Suprapubic skin (tissue), 4 donors: ENCODE measurements around the gene DEPDC5. TPM values are rescaled to one million over a fixed set of nuclear protein-coding genes. Genes with fewer than 3 reads are reported as not detected.

Source experiments
- DNase-seq, 2 donors: peaks; one replicate each; pipeline ENCODE4 v3.0.0-alpha.2; 2019; ENCODE audit warnings: low spot score in 2 of 2
- H3K27ac ChIP-seq: fragments of 200-600 bp; sonication (generic); one replicate; pipeline ENCODE4 v1.5.1; 2019
- H3K27me3 ChIP-seq: fragments of 200-600 bp; sonication (generic); one replicate; pipeline ENCODE4 v1.5.1; 2019
- H3K36me3 ChIP-seq: fragments of 200-600 bp; sonication (generic); one replicate; pipeline ENCODE4 v1.5.1; 2019
- H3K4me1 ChIP-seq: fragments of 200-600 bp; sonication (generic); one replicate; pipeline ENCODE4 v1.5.1; 2019
- H3K4me3 ChIP-seq: fragments of 200-600 bp; sonication (generic); one replicate; pipeline ENCODE4 v1.5.1; 2019; ENCODE audit warnings: mild to moderate bottlenecking
- H3K9me3 ChIP-seq: fragments of 200-600 bp; sonication (generic); one replicate; pipeline ENCODE4 v1.5.1; 2019
- EP300 ChIP-seq: sonication (generic); formaldehyde crosslinking; IDR thresholded peaks from one replicate; pipeline ENCODE4 v1.6.1; 2017; ENCODE audit warnings: antibody characterized with exemption
- POLR2A ChIP-seq, 2 donors: fragments of 450-650 bp; IDR thresholded peaks; one replicate each; pipeline ENCODE4 v1.6.1; 2017; ENCODE audit warnings: antibody characterized with exemption in 2 of 2, mild to moderate bottlenecking in 2 of 2, moderate library complexity in 2 of 2
- POLR2AphosphoS5 ChIP-seq, 3 donors: sonication (generic); formaldehyde crosslinking; IDR thresholded peaks; one replicate each; pipeline ENCODE4 v1.6.1; 2017; ENCODE audit warnings: antibody characterized with exemption in 3 of 3
- WGBS: methylation state at CpG from one replicate; pipeline ENCODE4 v1.1.5; 2018; 5-methylcytosine and 5-hydroxymethylcytosine counted together
- total RNA-seq, 4 donors: library from RNA; depleted of rRNA; stranded (reverse); fragments of >200 nt; gene quantifications; one replicate each; pipeline ENCODE4 v1.1.0, GENCODE V29; 2016
- TF ChIP-seq, protein P1 (sequence below), 2 donors: fragments of 200-600 bp in 1 of 2; fragments of 450-650 bp in 1 of 2; sonication (generic) in 1 of 2; IDR thresholded peaks; one replicate each; pipeline ENCODE4 v1.5.1; 2016 to 2019; ENCODE audit warnings: antibody characterized with exemption in 2 of 2, mild to moderate bottlenecking in 1 of 2, moderate library complexity in 1 of 2

DEPDC5 gene
- total RNA-seq, 4 donors from 2014 or later = 10.2 to 35.6 (median 15.5) TPM

DNA sequence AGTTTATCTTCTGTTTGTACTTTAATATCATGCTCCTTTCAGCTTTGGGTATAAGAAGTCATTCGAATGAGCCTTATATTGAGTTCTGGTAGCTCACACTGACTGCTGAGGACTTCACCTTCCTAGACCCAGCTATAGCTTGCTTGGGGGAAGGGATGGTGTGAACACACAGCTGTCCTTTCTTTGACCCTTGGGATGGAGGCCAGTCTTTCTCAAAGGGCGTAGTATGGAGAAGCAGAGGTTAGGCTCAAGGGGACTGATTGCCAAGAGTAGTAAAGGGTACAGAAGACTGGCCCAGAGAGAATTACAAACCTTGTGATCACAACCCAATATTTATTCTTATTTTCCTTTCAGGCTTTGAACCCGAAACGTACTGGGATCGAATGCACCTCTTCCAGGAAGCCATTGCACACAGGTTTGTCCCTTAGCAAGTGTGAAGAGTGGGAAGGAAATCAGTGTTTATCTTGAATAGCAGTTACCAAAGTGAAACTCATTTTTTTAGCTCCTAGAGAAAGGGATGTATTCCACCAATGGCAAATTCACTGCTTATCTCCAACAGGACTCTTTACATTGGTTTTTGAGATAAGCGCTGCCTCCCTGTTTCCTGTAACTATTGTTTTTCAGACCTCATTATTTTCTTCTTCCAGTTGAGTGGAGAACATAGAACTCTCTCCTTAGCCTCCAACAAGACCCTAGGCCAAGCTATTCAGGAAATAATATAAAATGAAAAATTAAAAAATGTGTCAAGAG is 147.7 kb downstream of the DEPDC5 start:
- no peak for DNase-seq
- Histone ChIP-seq H3K27ac (no peak overlapping the region), H3K27me3 (no peaks in the 10 kb centered on the region), H3K9me3 (no peaks in the 10 kb centered on the region), H3K36me3 (peaks cover 68% of the 10 kb centered on the region), H3K4me3 (no peak overlapping the region), H3K4me1 (no peaks in the 10 kb centered on the region)
- WGBS = 92% methylated on average over 6 of the region's 6 CpGs
- TF ChIP-seq, protein P1, sequence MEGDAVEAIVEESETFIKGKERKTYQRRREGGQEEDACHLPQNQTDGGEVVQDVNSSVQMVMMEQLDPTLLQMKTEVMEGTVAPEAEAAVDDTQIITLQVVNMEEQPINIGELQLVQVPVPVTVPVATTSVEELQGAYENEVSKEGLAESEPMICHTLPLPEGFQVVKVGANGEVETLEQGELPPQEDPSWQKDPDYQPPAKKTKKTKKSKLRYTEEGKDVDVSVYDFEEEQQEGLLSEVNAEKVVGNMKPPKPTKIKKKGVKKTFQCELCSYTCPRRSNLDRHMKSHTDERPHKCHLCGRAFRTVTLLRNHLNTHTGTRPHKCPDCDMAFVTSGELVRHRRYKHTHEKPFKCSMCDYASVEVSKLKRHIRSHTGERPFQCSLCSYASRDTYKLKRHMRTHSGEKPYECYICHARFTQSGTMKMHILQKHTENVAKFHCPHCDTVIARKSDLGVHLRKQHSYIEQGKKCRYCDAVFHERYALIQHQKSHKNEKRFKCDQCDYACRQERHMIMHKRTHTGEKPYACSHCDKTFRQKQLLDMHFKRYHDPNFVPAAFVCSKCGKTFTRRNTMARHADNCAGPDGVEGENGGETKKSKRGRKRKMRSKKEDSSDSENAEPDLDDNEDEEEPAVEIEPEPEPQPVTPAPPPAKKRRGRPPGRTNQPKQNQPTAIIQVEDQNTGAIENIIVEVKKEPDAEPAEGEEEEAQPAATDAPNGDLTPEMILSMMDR (IDR thresholded peaks at IDR 0.05) = no peak
- TF ChIP-seq EP300 = no peak
- no peak for TF ChIP-seq POLR2AphosphoS5 (IDR thresholded peaks at IDR 0.05)
- no peak for TF ChIP-seq POLR2A (IDR thresholded peaks at IDR 0.05)

DNA sequence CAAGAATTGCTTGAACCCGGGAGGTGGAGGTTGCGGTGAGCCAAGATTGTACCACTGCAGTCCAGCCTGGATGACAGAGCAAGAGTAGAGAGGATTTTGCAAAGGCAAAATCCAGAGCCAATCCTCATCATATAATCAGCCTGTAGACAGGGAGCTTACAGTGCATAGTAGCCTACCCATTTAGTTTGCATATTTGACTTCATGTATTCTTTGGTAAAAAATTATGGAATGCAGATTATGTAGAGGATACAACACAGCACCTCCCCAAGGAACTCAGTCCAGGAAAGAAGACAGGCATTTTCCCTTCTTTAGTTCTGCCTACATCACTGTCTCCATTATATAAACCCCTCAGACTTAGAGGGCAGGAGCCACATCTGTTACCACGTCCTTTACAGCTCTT is 150.8 kb downstream of the DEPDC5 start:
- no peaks in the 10 kb centered on the region for H3K9me3 ChIP-seq
- H3K27ac ChIP-seq = no peak overlapping the region
- H3K4me3 ChIP-seq = no peak overlapping the region
- DNase-seq = no peak
- H3K36me3 ChIP-seq = peaks cover 64% of the 10 kb centered on the region
- no peak for TF ChIP-seq EP300
- TF ChIP-seq POLR2A (IDR thresholded peaks at IDR 0.05) = no peak
- TF ChIP-seq POLR2AphosphoS5 (IDR thresholded peaks at IDR 0.05) = no peak
- TF ChIP-seq, protein P1 (IDR thresholded peaks at IDR 0.05) = no peak
- no peaks in the 10 kb centered on the region for H3K4me1 ChIP-seq
- WGBS = 94% methylated on average over 3 of the region's 3 CpGs
- no peaks in the 10 kb centered on the region for H3K27me3 ChIP-seq

DNA sequence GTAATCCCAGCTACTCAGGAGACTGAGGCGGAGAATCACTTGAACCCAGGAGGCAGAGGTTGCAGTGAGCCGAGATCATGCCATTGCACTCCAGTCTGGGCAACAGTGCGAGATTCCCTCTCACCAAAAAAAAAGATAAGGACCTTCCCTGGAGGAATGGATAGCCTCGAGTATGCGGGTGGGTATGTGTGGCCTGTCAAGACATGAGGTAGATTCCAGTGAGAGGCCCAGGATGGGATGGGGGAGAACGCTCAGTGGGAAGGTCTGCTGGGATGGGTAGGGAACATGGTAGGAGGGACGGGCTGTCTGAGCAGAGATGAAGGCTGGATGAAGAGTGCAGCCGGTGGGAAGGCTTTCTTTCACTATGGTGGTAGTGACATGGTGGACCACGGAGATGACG is 151.5 kb downstream of the DEPDC5 start:
- Histone ChIP-seq H3K27ac (no peak overlapping the region), H3K27me3 (no peaks in the 10 kb centered on the region), H3K4me3 (no peak overlapping the region), H3K36me3 (peaks cover 65% of the 10 kb centered on the region), H3K9me3 (no peaks in the 10 kb centered on the region), H3K4me1 (no peaks in the 10 kb centered on the region)
- 85% methylated on average over 10 of the region's 10 CpGs for WGBS
- TF ChIP-seq POLR2AphosphoS5 (IDR thresholded peaks at IDR 0.05) (no peak), POLR2A (IDR thresholded peaks at IDR 0.05) (no peak), EP300 (no peak)
- TF ChIP-seq, protein P1 (IDR thresholded peaks at IDR 0.05) = no peak
- no peak for DNase-seq

DNA sequence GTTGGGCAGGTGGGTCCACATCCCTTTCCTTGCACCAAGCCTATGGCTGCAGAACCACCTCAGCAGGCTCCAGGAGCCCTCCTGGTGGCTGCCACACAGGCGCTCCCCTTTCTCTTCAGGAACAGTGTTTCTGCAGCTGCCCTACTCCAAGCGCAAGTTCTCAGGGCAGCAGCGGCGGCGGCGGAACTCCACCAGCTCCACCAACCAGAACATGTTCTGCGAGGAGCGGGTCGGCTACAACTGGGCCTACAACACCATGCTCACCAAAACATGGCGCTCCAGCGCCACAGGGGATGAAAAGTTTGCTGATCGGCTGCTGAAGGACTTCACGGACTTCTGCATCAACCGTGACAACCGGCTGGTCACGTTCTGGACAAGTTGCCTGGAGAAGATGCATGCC is 152.3 kb downstream of the DEPDC5 start:
- H3K27ac ChIP-seq = no peak overlapping the region
- TF ChIP-seq EP300 (no peak), POLR2AphosphoS5 (IDR thresholded peaks at IDR 0.05) (no peak), POLR2A (IDR thresholded peaks at IDR 0.05) (no peak)
- TF ChIP-seq, protein P1 (IDR thresholded peaks at IDR 0.05) = no peak
- DNase-seq = no peak
- peaks cover 66% of the 10 kb centered on the region for H3K36me3 ChIP-seq
- 100% methylated on average over 6 of the region's 16 CpGs for WGBS
- H3K9me3 ChIP-seq = no peaks in the 10 kb centered on the region
- H3K4me1 ChIP-seq = no peaks in the 10 kb centered on the region
- no peaks in the 10 kb centered on the region for H3K27me3 ChIP-seq
- H3K4me3 ChIP-seq = no peak overlapping the region

DNA sequence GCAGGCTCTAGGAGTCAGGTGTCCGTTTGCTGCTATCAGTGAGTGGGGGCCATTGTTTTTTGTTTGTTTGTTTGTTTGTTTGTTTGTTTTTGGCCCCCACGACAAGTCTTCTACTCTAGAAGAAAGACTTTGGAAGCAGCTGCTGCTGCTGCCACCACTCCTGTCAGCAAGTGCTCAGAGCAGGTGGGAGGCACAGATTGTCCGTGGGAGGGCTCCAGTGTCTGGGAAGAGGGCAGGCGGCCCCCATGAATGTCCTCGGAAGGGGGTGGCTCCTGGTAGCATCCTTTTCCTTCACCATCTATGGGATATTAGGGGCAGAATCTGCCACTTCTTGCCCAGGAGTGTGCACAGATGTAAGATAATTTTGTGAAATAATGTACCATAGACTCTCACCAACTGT is 152.8 kb downstream of the DEPDC5 start:
- Histone ChIP-seq H3K4me3 (no peak overlapping the region), H3K9me3 (no peaks in the 10 kb centered on the region), H3K4me1 (no peaks in the 10 kb centered on the region), H3K36me3 (peaks cover 64% of the 10 kb centered on the region), H3K27ac (no peak overlapping the region), H3K27me3 (no peaks in the 10 kb centered on the region)
- TF ChIP-seq POLR2AphosphoS5 (IDR thresholded peaks at IDR 0.05) = no peak
- TF ChIP-seq, protein P1 (IDR thresholded peaks at IDR 0.05) = no peak
- no peak for TF ChIP-seq EP300
- no peak for TF ChIP-seq POLR2A (IDR thresholded peaks at IDR 0.05)
- WGBS = 94% methylated on average over 3 of the region's 5 CpGs
- DNase-seq = no peak
